Measurements from ENCODE around the gene PDF.

PDF gene

GRCh38 chr16:69373019-69373418 lies 42.6 kb upstream of the PDF start:
- Histone ChIP-seq H3K4me2 (no peak overlapping the region), H3K79me2 (ENCODE audit: insufficient read depth, low read depth) (no peaks in the 10 kb centered on the region), H2AFZ (ENCODE audit: low read depth) (no peak overlapping the region), H3K36me3 (ENCODE audit: insufficient read depth) (no peaks in the 10 kb centered on the region; the same call in 1 of the 2 replicates), H4K20me1 (ENCODE audit: insufficient read depth) (no peaks in the 10 kb centered on the region), H3K27ac (no peak overlapping the region), H3K9ac (no peak overlapping the region), H3K27me3 (ENCODE audit: insufficient read depth, low read depth) (no peaks in the 10 kb centered on the region), H3K4me1 (ENCODE audit: low read depth, poor library complexity, severe bottlenecking) (no peaks in the 10 kb centered on the region), H3K4me3 (IDR thresholded peaks at IDR 0.05; ENCODE audit: insufficient read depth, low read depth, low read length) (no peak overlapping the region)
- TF ChIP-seq, protein P1, sequence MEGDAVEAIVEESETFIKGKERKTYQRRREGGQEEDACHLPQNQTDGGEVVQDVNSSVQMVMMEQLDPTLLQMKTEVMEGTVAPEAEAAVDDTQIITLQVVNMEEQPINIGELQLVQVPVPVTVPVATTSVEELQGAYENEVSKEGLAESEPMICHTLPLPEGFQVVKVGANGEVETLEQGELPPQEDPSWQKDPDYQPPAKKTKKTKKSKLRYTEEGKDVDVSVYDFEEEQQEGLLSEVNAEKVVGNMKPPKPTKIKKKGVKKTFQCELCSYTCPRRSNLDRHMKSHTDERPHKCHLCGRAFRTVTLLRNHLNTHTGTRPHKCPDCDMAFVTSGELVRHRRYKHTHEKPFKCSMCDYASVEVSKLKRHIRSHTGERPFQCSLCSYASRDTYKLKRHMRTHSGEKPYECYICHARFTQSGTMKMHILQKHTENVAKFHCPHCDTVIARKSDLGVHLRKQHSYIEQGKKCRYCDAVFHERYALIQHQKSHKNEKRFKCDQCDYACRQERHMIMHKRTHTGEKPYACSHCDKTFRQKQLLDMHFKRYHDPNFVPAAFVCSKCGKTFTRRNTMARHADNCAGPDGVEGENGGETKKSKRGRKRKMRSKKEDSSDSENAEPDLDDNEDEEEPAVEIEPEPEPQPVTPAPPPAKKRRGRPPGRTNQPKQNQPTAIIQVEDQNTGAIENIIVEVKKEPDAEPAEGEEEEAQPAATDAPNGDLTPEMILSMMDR (conservative IDR thresholded peaks at IDR 0.05; ENCODE audit: low read depth, low read length), result no peak

DNA sequence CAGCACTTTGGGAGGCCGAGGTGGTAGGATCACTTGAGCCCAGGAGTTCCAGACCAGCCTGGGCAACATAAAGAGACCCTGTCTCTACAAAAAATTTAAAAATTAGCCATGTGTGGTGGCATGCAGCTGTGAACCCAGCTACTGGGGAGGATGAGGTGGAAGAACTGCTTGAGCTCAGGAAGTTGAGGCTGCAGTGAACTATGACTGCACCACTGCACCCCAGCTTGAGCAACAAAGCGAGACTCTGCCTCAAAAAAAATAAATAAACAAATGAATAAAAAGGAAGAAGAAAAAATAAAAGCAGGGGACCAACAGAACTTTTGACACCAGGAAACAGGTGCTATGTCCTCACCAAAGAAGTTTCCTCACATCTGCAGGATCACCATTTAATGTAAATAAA lies 41.2 kb upstream of the PDF start:
- TF ChIP-seq, protein P1 (conservative IDR thresholded peaks at IDR 0.05; ENCODE audit: low read depth, low read length), result no peak
- no peak overlapping the region for H3K4me3 ChIP-seq (IDR thresholded peaks at IDR 0.05; ENCODE audit: insufficient read depth, low read depth, low read length)
- H4K20me1 ChIP-seq (ENCODE audit: insufficient read depth), result no peaks in the 10 kb centered on the region
- no peaks in the 10 kb centered on the region for H3K79me2 ChIP-seq (ENCODE audit: insufficient read depth, low read depth)
- H3K4me2 ChIP-seq, result no peak overlapping the region
- no peaks in the 10 kb centered on the region for H3K4me1 ChIP-seq (ENCODE audit: low read depth, poor library complexity, severe bottlenecking)
- no peak overlapping the region for H3K27ac ChIP-seq
- no peak overlapping the region for H2AFZ ChIP-seq (ENCODE audit: low read depth)
- H3K27me3 ChIP-seq (ENCODE audit: insufficient read depth, low read depth), result no peaks in the 10 kb centered on the region
- no peaks in the 10 kb centered on the region; the same call in 1 of the 2 replicates for H3K36me3 ChIP-seq (ENCODE audit: insufficient read depth)
- H3K9ac ChIP-seq, result no peak overlapping the region

GRCh38 chr16:69368866-69369265 lies 38.5 kb upstream of the PDF start:
- no peaks in the 10 kb centered on the region for H4K20me1 ChIP-seq (ENCODE audit: insufficient read depth)
- H3K4me1 ChIP-seq (ENCODE audit: low read depth, poor library complexity, severe bottlenecking), result no peaks in the 10 kb centered on the region
- H3K79me2 ChIP-seq (ENCODE audit: insufficient read depth, low read depth), result no peaks in the 10 kb centered on the region
- H2AFZ ChIP-seq (ENCODE audit: low read depth), result no peak overlapping the region
- no peak overlapping the region for H3K4me2 ChIP-seq
- no peaks in the 10 kb centered on the region; the same call in 1 of the 2 replicates for H3K36me3 ChIP-seq (ENCODE audit: insufficient read depth)
- TF ChIP-seq, protein P1 (conservative IDR thresholded peaks at IDR 0.05; ENCODE audit: low read depth, low read length), result no peak
- H3K9ac ChIP-seq, result no peak overlapping the region
- no peak overlapping the region for H3K27ac ChIP-seq
- no peak overlapping the region for H3K4me3 ChIP-seq (IDR thresholded peaks at IDR 0.05; ENCODE audit: insufficient read depth, low read depth, low read length)
- H3K27me3 ChIP-seq (ENCODE audit: insufficient read depth, low read depth), result no peaks in the 10 kb centered on the region

- TF ChIP-seq, protein P1 (conservative IDR thresholded peaks at IDR 0.05; ENCODE audit: low read depth, low read length), result no peak
- H3K27ac ChIP-seq, result no peak overlapping the region
- H2AFZ ChIP-seq (ENCODE audit: low read depth), result no peak overlapping the region
- no peak overlapping the region for H3K9ac ChIP-seq
- H3K79me2 ChIP-seq (ENCODE audit: insufficient read depth, low read depth), result no peaks in the 10 kb centered on the region
- H3K27me3 ChIP-seq (ENCODE audit: insufficient read depth, low read depth), result no peaks in the 10 kb centered on the region
- no peaks in the 10 kb centered on the region; the same call in 1 of the 2 replicates for H3K36me3 ChIP-seq (ENCODE audit: insufficient read depth)
- no peak overlapping the region for H3K4me3 ChIP-seq (IDR thresholded peaks at IDR 0.05; ENCODE audit: insufficient read depth, low read depth, low read length)
- H4K20me1 ChIP-seq (ENCODE audit: insufficient read depth), result no peaks in the 10 kb centered on the region
- H3K4me2 ChIP-seq, result no peak overlapping the region
- no peaks in the 10 kb centered on the region for H3K4me1 ChIP-seq (ENCODE audit: low read depth, poor library complexity, severe bottlenecking)
Measured at GRCh38 chr16:69367980-69368379, 37.6 kb upstream of the PDF start.
